IMR-90 (cell line): ENCODE results near the gene MAPK1. TPM values are rescaled to one million over a fixed set of nuclear protein-coding genes. Genes with fewer than 3 reads are reported as not detected.

ENCODE experiments used
- ATAC-seq: fragments of 200-7000 bp; cut with Tn5 transposase; 2 replicates; pipeline ENCODE4 v1.9.1; 2020; ENCODE audit warnings: low read depth, mild to moderate bottlenecking, moderate library complexity
- BruUV-seq: library from RNA; stranded (reverse); fragments of 400-500 nt; replicated peaks from 2 replicates; lab custom pipeline; 2021; lab: Mats Ljungman, UMichigan
- CTCF ChIA-PET: fragments of 300-600 bp; formaldehyde crosslinking; extraction: SDS; loops from one replicate; lab custom pipeline; 2021; ENCODE audit warnings: antibody characterized with exemption; lab: Yijun Ruan, JAX
- POLR2A ChIA-PET: fragments of 300-600 bp; sonication (Branson Sonifier 250); formaldehyde crosslinking; loops from one replicate; lab custom pipeline; 2022; ENCODE audit warnings: antibody characterized with exemption; ENCODE audit not compliant: unreplicated experiment; lab: Charles Lee
- DNase-seq: peaks from one replicate; pipeline ENCODE4 v3.0.0; 2013
- H2AFZ ChIP-seq: replicated peaks from 2 replicates; pipeline ENCODE3; 2013; ENCODE audit warnings: low read length, mild to moderate bottlenecking; ENCODE audit not compliant: poor library complexity
- H2AK5ac ChIP-seq: 2 replicates; pipeline ENCODE4 v1.6.1; 2013; ENCODE audit warnings: low read depth, low read length, inconsistent platforms
- H2AK9ac ChIP-seq: replicated peaks from 2 replicates; pipeline ENCODE3; 2013; ENCODE audit warnings: mild to moderate bottlenecking, low read depth, low read length, moderate library complexity; ENCODE audit not compliant: poor library complexity
- H2BK120ac ChIP-seq: 2 replicates; pipeline ENCODE4 v1.6.1; 2013; ENCODE audit warnings: low read depth, low read length, inconsistent platforms
- H2BK15ac ChIP-seq: 3 replicates; pipeline ENCODE4 v1.6.1; 2013; ENCODE audit warnings: low read depth, low read length, inconsistent platforms
- H2BK20ac ChIP-seq: 2 replicates; pipeline ENCODE4 v1.6.1; 2013; ENCODE audit warnings: low read depth, mild to moderate bottlenecking, inconsistent platforms, low read length, moderate library complexity
- H2BK5ac ChIP-seq: 2 replicates; pipeline ENCODE4 v1.6.1; 2013; ENCODE audit warnings: mild to moderate bottlenecking, low read depth, low read length, inconsistent platforms; ENCODE audit not compliant: poor library complexity, severe bottlenecking
- H3K14ac ChIP-seq: replicated peaks from 2 replicates; pipeline ENCODE4 v1.6.1; 2013; ENCODE audit warnings: low read depth, low read length, inconsistent platforms
- H3K18ac ChIP-seq: 2 replicates; pipeline ENCODE4 v1.6.1; 2013; ENCODE audit warnings: low read depth, low read length, control low read depth
- H3K23ac ChIP-seq: 2 replicates; pipeline ENCODE4 v1.6.1; 2013; ENCODE audit warnings: low read depth, low read length, inconsistent platforms
- H3K27ac ChIP-seq: 2 replicates; pipeline ENCODE4 v1.5.1; 2013; ENCODE audit warnings: mild to moderate bottlenecking, control low read depth, low read length; ENCODE audit not compliant: insufficient read depth
- H3K27me3 ChIP-seq: 2 replicates; pipeline ENCODE4 v1.6.1; 2013; ENCODE audit warnings: low read length; ENCODE audit not compliant: control insufficient read depth, insufficient read depth
- H3K36me3 ChIP-seq: 2 replicates; pipeline ENCODE4 v1.6.1; 2013; ENCODE audit warnings: low read length, mixed read lengths; ENCODE audit not compliant: control insufficient read depth, insufficient read depth
- H3K4ac ChIP-seq: 2 replicates; pipeline ENCODE4 v1.6.1; 2013; ENCODE audit warnings: low read depth, low read length, inconsistent platforms
- H3K4me1 ChIP-seq: 2 replicates; pipeline ENCODE4 v1.6.1; 2013; ENCODE audit warnings: low read length, mixed read lengths; ENCODE audit not compliant: control insufficient read depth, insufficient read depth
- H3K4me2 ChIP-seq: 2 replicates; pipeline ENCODE4 v1.6.1; 2013; ENCODE audit warnings: low read depth, mild to moderate bottlenecking, control low read depth, low read length, moderate library complexity
- H3K4me3 ChIP-seq: 2 replicates; pipeline ENCODE4 v1.5.1; 2013; ENCODE audit warnings: low read depth, mild to moderate bottlenecking, control low read depth, low read length, moderate library complexity; ENCODE audit not compliant: insufficient read depth
- H3K56ac ChIP-seq: 2 replicates; pipeline ENCODE4 v1.6.1; 2013; ENCODE audit warnings: low read length, inconsistent platforms; ENCODE audit not compliant: insufficient read depth; ENCODE audit errors: extremely low read depth
- H3K79me1 ChIP-seq, 2 experiments: 2 replicates each; pipeline ENCODE4 v1.6.1; 2013; ENCODE audit warnings: low read length in 2 of 2, inconsistent platforms in 1 of 2, low read depth in 1 of 2
- H3K9ac ChIP-seq: 2 replicates; pipeline ENCODE4 v1.6.1; 2013; ENCODE audit warnings: low read depth, low read length, control low read depth
- H3K9me1 ChIP-seq: 2 replicates; pipeline ENCODE4 v1.6.1; 2013; ENCODE audit warnings: low read length, inconsistent platforms; ENCODE audit not compliant: insufficient read depth
- H3K9me3 ChIP-seq: 2 replicates; pipeline ENCODE4 v1.6.1; 2013; ENCODE audit warnings: low read length; ENCODE audit not compliant: control insufficient read depth, insufficient read depth
- H4K20me1 ChIP-seq: 2 replicates; pipeline ENCODE4 v1.6.1; 2013; ENCODE audit warnings: low read length, inconsistent platforms; ENCODE audit not compliant: insufficient read depth
- H4K5ac ChIP-seq: 2 replicates; pipeline ENCODE4 v1.6.1; 2013; ENCODE audit warnings: mild to moderate bottlenecking, low read depth, low read length, control low read depth
- H4K8ac ChIP-seq, 2 experiments: 2 replicates each; pipeline ENCODE4 v1.6.1; 2013; ENCODE audit warnings: low read depth in 2 of 2, low read length in 2 of 2, control low read depth in 1 of 2, inconsistent platforms in 1 of 2
- H4K91ac ChIP-seq: 2 replicates; pipeline ENCODE4 v1.6.1; 2013; ENCODE audit warnings: low read depth, low read length, inconsistent platforms; ENCODE audit not compliant: insufficient read depth
- FOS ChIP-seq: fragments of 150-350 bp; IDR thresholded peaks from 2 replicates; pipeline ENCODE4 v1.6.1; 2016; ENCODE audit warnings: low read depth, low read length
- MAZ ChIP-seq: IDR thresholded peaks from 2 replicates; pipeline ENCODE4 v1.6.1; 2012; ENCODE audit warnings: low read depth, mild to moderate bottlenecking, low read length, improper control_type of control experiment, moderate library complexity, borderline replicate concordance
- NFE2L2 ChIP-seq: fragments of 150-350 bp; IDR thresholded peaks from 2 replicates; pipeline ENCODE4 v1.6.1; 2016; ENCODE audit warnings: low read depth, mild to moderate bottlenecking, low read length
- SMC3 ChIP-seq: fragments of 150-350 bp; IDR thresholded peaks from 2 replicates; pipeline ENCODE4 v1.6.1; 2016; ENCODE audit warnings: low read depth, mild to moderate bottlenecking, antibody characterized with exemption, low read length, moderate library complexity
- WGBS, 2 experiments: methylation state at CpG; one replicate each; pipeline versions ENCODE4 v1.1.5 to v1.1.7; 2013; ENCODE audit warnings: missing lambda C conversion rate in 2 of 2; ENCODE audit not compliant: insufficient read length in 1 of 2; ENCODE audit errors: extremely low coverage in 2 of 2; 5-methylcytosine and 5-hydroxymethylcytosine counted together
- dilution Hi-C: fragments of 300-500 bp; cut with HindIII; formaldehyde crosslinking; loops from one replicate; pipeline ENCODE4 v1.14.3; 2018; ENCODE audit warnings: low sequenced_read_pairs; ENCODE audit not compliant: unreplicated experiment
- in situ Hi-C: fragments of 300-500 bp; cut with MboI; formaldehyde crosslinking; loops from 3 replicates; pipeline ENCODE4 v1.14.3; 2019; ENCODE audit warnings: low sequenced_read_pairs, inconsistent platforms, mixed read lengths
- intact Hi-C: fragments of 100-400 bp; cut with micrococcal nuclease; formaldehyde crosslinking; loops from 2 replicates; pipeline ENCODE4 v1.10.0; 2022
- polyA plus RNA-seq, 3 experiments: library from polyadenylated mRNA; depleted of rRNA; stranded (reverse); fragments of >200 nt; gene quantifications; 2 replicates each; pipeline ENCODE4 v1.2.3, GENCODE V29; 2012; ENCODE audit warnings: low replicate concordance in 1 of 3
- total RNA-seq: library from RNA; depleted of rRNA; stranded (reverse); fragments of >200 nt; gene quantifications from 2 replicates; pipeline ENCODE4 v1.2.3, GENCODE V29; 2012

Gene MAPK1
- total and polyA plus RNA-seq, 2 of the 4 experiments (the other 2 are of a cell fraction): 41.0 to 51.3 TPM

GRCh38 chr22:21824445-21824912 is 43.0 kb downstream of the MAPK1 start:
- H2AFZ ChIP-seq: no peak overlapping the region
- no peak overlapping the region for H3K4me3 ChIP-seq
- no peak overlapping the region for H2BK15ac ChIP-seq
- no peak overlapping the region for H4K8ac ChIP-seq
- H3K23ac ChIP-seq: no peak overlapping the region
- H2BK20ac ChIP-seq: no peak overlapping the region
- peaks cover 16 to 79% of the 10 kb centered on the region in 2 experiments for H3K79me1 ChIP-seq
- no peak overlapping the region for H3K4ac ChIP-seq
- no peak overlapping the region for H2AK9ac ChIP-seq
- H2AK5ac ChIP-seq: no peak overlapping the region
- in situ Hi-C loops (no loop called here), intact Hi-C loops (no loop called here), dilution Hi-C loops (no loop called here)
- DNase-seq: no peak
- CTCF ChIA-PET: no interaction called here
- TF ChIP-seq SMC3: no peak
- TF ChIP-seq MAZ: no peak
- TF ChIP-seq FOS: 0 out of 2 replicates have a peak, but pooled peaks have one; percentile 21
- TF ChIP-seq NFE2L2: no peak
- H4K5ac ChIP-seq: no peak overlapping the region
- H3K9me3 ChIP-seq: no peaks in the 10 kb centered on the region
- H3K9ac ChIP-seq: no peak overlapping the region
- peaks cover 88% of the 10 kb centered on the region for H4K20me1 ChIP-seq
- peaks cover 15% of the 10 kb centered on the region for H3K4me1 ChIP-seq
- no peak overlapping the region for H3K18ac ChIP-seq
- H2BK120ac ChIP-seq: no peak overlapping the region
- H3K27me3 ChIP-seq: no peaks in the 10 kb centered on the region
- no peak overlapping the region for H2BK5ac ChIP-seq
- POLR2A ChIA-PET: no interaction called here
- peak; percentile 36; the same call in 1 of the 2 replicates for ATAC-seq
- BruUV-seq: no TSS peak
- no peaks in the 10 kb centered on the region for H3K36me3 ChIP-seq
- no peak overlapping the region for H3K14ac ChIP-seq
- H3K56ac ChIP-seq: no peak overlapping the region
- H3K9me1 ChIP-seq: peaks cover 31% of the 10 kb centered on the region
- WGBS, 2 experiments: no CpG with 5 or more reads among the region's 1 CpG
- H3K27ac ChIP-seq: no peak overlapping the region
- peak overlapping the region; percentile 33; the same call in 1 of the 2 replicates for H3K4me2 ChIP-seq
- H4K91ac ChIP-seq: no peak overlapping the region
